SK-N-SH (cell line): ENCODE results near the gene OR52E5. TPM values are rescaled to one million over a fixed set of nuclear protein-coding genes. Genes with fewer than 3 reads are reported as not detected.

ENCODE experiments used
- CTCF ChIA-PET: fragments of 300-600, 350-600 bp; formaldehyde crosslinking; extraction: SDS; loops from one replicate; lab custom pipeline; 2021; lab: Yijun Ruan, JAX
- POLR2A ChIA-PET: fragments of 350-600 bp; sonication (Branson Sonifier 250); formaldehyde crosslinking; extraction: SDS; loops from one replicate; lab custom pipeline; 2020; ENCODE audit warnings: antibody characterized with exemption, inconsistent platforms; lab: Yijun Ruan, JAX
- DNase-seq: peaks from one replicate; pipeline ENCODE4 v3.0.0; 2012
- H2AFZ ChIP-seq: fragments of 200-600 bp; sonication (generic); 2 replicates; pipeline ENCODE4 v1.8.1; 2016; ENCODE audit warnings: antibody characterized with exemption, mild to moderate bottlenecking, low read depth
- H3F3A ChIP-seq: fragments of 200-600 bp; sonication (generic); replicated peaks from 2 replicates; pipeline ENCODE3; 2016; ENCODE audit warnings: antibody characterized with exemption, mild to moderate bottlenecking; ENCODE audit not compliant: insufficient read depth
- H3K27ac ChIP-seq, 2 experiments: fragments of 200-500 bp in 1 of 2; fragments of 200-600 bp in 1 of 2; sonication (Bioruptor generic) in 1 of 2; sonication (generic), shearing (Covaris generic) in 1 of 2; 2 replicates each; pipeline versions ENCODE4 v1.5.1 to v1.6.1; 2014 to 2016; ENCODE audit warnings: low read depth in 2 of 2, inconsistent platforms in 1 of 2, low read length in 1 of 2, mild to moderate bottlenecking in 1 of 2, mixed read lengths in 1 of 2
- H3K27me3 ChIP-seq: fragments of 200-600 bp; sonication (generic), shearing (Covaris generic); 2 replicates; pipeline ENCODE4 v1.6.1; 2016; ENCODE audit warnings: mixed run types; ENCODE audit not compliant: insufficient read depth
- H3K36me3 ChIP-seq, 2 experiments: fragments of 200-500 bp in 1 of 2; fragments of 200-600 bp in 1 of 2; sonication (Bioruptor generic) in 1 of 2; sonication (generic) in 1 of 2; replicated peaks in 1 of 2; 2 replicates each; pipeline versions ENCODE3 to v1.5.1; 2014 to 2016; ENCODE audit warnings: low read length in 1 of 2, mild to moderate bottlenecking in 1 of 2; ENCODE audit not compliant: insufficient read depth in 2 of 2, control insufficient read depth in 1 of 2
- H3K4me1 ChIP-seq, 2 experiments: fragments of 200-500 bp in 1 of 2; fragments of 200-600 bp in 1 of 2; sonication (Bioruptor generic) in 1 of 2; sonication (generic), shearing (Covaris generic) in 1 of 2; 2 replicates each; pipeline versions ENCODE4 v1.5.1 to v1.6.1; 2014 to 2016; ENCODE audit warnings: low read depth in 1 of 2, low read length in 1 of 2, mixed run types in 1 of 2; ENCODE audit not compliant: insufficient read depth in 2 of 2, control insufficient read depth in 1 of 2
- H3K4me2 ChIP-seq: fragments of 200-600 bp; sonication (generic), shearing (Covaris generic); 2 replicates; pipeline ENCODE4 v1.6.1; 2017; ENCODE audit warnings: mixed run types
- H3K4me3 ChIP-seq, 2 experiments: fragments of 200-500 bp in 1 of 2; fragments of 200-600 bp in 1 of 2; sonication (Bioruptor generic) in 1 of 2; sonication (generic), shearing (Covaris generic) in 1 of 2; 2 replicates each; pipeline versions ENCODE4 v1.5.1 to v1.8.1; 2014 to 2016; ENCODE audit warnings: low read depth in 2 of 2, inconsistent platforms in 1 of 2, low read length in 1 of 2, mild to moderate bottlenecking in 1 of 2, mixed read lengths in 1 of 2, moderate library complexity in 1 of 2
- H3K79me2 ChIP-seq: fragments of 200-600 bp; sonication (generic); 2 replicates; pipeline ENCODE4 v1.8.1; 2017; ENCODE audit warnings: mild to moderate bottlenecking; ENCODE audit not compliant: insufficient read depth
- H3K9ac ChIP-seq: fragments of 200-600 bp; sonication (generic); 2 replicates; pipeline ENCODE4 v1.6.1; 2017; ENCODE audit warnings: mixed run types
- H3K9me2 ChIP-seq: fragments of 200-600 bp; sonication (generic); 2 replicates; pipeline ENCODE4 v1.6.1; 2017; ENCODE audit warnings: mixed run types
- H3K9me3 ChIP-seq: fragments of 200-600 bp; sonication (generic); 2 replicates; pipeline ENCODE4 v1.6.1; 2017; ENCODE audit warnings: mixed run types, mild to moderate bottlenecking, moderate library complexity
- H4K20me1 ChIP-seq: fragments of 200-600 bp; sonication (generic); 2 replicates; pipeline ENCODE4 v1.6.1; 2017; ENCODE audit warnings: mild to moderate bottlenecking, mixed run types; ENCODE audit not compliant: insufficient read depth
- CTCF ChIP-seq: fragments of 200-600 bp; sonication (generic); IDR thresholded peaks from 2 replicates; pipeline ENCODE4 v1.6.1; 2017; ENCODE audit warnings: antibody characterized with exemption, mild to moderate bottlenecking, moderate library complexity
- ELF1 ChIP-seq: IDR thresholded peaks from 2 replicates; pipeline ENCODE4 v1.4.0; 2012
- EZH2phosphoT487 ChIP-seq: fragments of 200-600 bp; sonication (generic); IDR thresholded peaks from 2 replicates; pipeline ENCODE4 v1.6.1; 2017; ENCODE audit warnings: low read depth, mixed run types, mild to moderate bottlenecking, antibody characterized with exemption, moderate library complexity, borderline replicate concordance
- FOSL2 ChIP-seq: IDR thresholded peaks from 2 replicates; pipeline ENCODE4 v1.4.0; 2012; ENCODE audit warnings: low read depth, mild to moderate bottlenecking, moderate library complexity, borderline replicate concordance
- GABPA ChIP-seq: IDR thresholded peaks from 2 replicates; pipeline ENCODE4 v1.4.0; 2012; ENCODE audit warnings: low read depth, mild to moderate bottlenecking
- GATA2 ChIP-seq: sonication (generic); formaldehyde crosslinking; IDR thresholded peaks from 2 replicates; pipeline ENCODE4 v1.5.0; 2020; ENCODE audit warnings: mild to moderate bottlenecking, missing genetic modification reagents
- MAX ChIP-seq: IDR thresholded peaks from 2 replicates; pipeline ENCODE4 v1.4.0; 2012; ENCODE audit warnings: low read depth
- MEF2A ChIP-seq: IDR thresholded peaks from 2 replicates; pipeline ENCODE4 v1.4.0; 2012; ENCODE audit warnings: low read depth, borderline replicate concordance
- NRF1 ChIP-seq: IDR thresholded peaks from 2 replicates; pipeline ENCODE4 v1.6.1; 2012; ENCODE audit warnings: low read depth, mild to moderate bottlenecking, low read length
- REST ChIP-seq: IDR thresholded peaks from 2 replicates; pipeline ENCODE4 v1.6.1; 2012; ENCODE audit warnings: mild to moderate bottlenecking, low read depth, low read length, moderate library complexity
- SIN3A ChIP-seq: IDR thresholded peaks from 2 replicates; pipeline ENCODE4 v1.6.1; 2012; ENCODE audit warnings: low read depth, mild to moderate bottlenecking, low read length, moderate library complexity, borderline replicate concordance
- SMC3 ChIP-seq: IDR thresholded peaks from 2 replicates; pipeline ENCODE4 v1.6.1; 2012; ENCODE audit warnings: low read depth, low read length, improper control_type of control experiment
- TAF1 ChIP-seq: IDR thresholded peaks from 2 replicates; pipeline ENCODE4 v1.6.1; 2012; ENCODE audit warnings: low read depth, mild to moderate bottlenecking, low read length, moderate library complexity, borderline replicate concordance
- TCF12 ChIP-seq: IDR thresholded peaks from 2 replicates; pipeline ENCODE4 v1.4.0; 2012
- TEAD4 ChIP-seq: IDR thresholded peaks from 2 replicates; pipeline ENCODE4 v1.4.0; 2012; ENCODE audit warnings: mild to moderate bottlenecking, borderline replicate concordance; ENCODE audit not compliant: insufficient read depth
- ZBTB33 ChIP-seq: IDR thresholded peaks from 2 replicates; pipeline ENCODE4 v1.4.0; 2012; ENCODE audit warnings: low read depth, borderline replicate concordance
- WGBS: methylation state at CpG from one replicate; pipeline ENCODE4 v1.1.6; 2017; ENCODE audit warnings: low lambda C conversion rate; 5-methylcytosine and 5-hydroxymethylcytosine counted together
- polyA plus RNA-seq, 3 experiments: library from polyadenylated mRNA; depleted of rRNA; stranded (reverse); fragments of >200 nt; gene quantifications; 2 replicates each; pipeline ENCODE4 v1.2.3, GENCODE V29; 2012

Gene OR52E5
- polyA plus RNA-seq, 1 of the 3 experiments (the other 2 are of a cell fraction), result not detected

DNA sequence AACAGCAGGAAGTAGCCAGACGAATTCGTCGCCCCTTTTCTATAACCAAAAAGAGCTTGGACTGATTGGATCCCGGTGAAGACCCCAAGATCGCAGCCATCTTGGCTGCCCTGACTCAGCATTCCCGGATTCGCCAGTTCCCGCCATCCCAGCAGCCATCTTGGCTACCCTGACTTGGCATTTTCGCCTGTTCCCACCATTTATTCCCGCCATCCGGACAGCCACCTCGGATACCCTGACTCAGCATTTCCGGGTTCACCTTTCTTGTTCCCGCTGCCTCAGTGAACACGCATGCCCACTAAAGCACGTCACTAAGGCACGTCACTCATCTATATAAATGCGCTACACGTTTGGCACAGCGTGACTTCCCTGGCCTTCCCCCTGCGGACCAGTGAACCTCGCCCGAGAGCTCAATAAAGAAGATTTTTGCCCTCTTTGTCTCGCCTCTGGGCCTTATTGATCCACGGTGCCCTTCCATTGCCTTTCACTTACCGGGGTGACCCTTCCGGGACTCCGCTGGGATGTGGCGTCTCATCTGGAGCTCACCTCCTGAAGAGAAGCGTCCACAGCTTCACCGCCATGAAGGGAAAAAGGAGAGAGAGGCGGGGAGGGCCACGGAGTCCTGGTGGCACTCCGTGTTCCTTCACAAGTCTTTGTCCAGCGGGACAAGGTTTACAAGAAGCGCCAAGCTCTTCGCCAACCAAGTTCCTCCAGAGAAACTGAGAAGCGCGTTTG lies 45.0 kb downstream of the OR52E5 start:
- no peaks in the 10 kb centered on the region for H3K79me2 ChIP-seq
- no peak overlapping the region for H3K9ac ChIP-seq
- H3K9me2 ChIP-seq, result no peaks in the 10 kb centered on the region
- no peak for TF ChIP-seq SIN3A
- TF ChIP-seq CTCF, result no peak
- no peak for TF ChIP-seq ZBTB33
- no peak for TF ChIP-seq EZH2phosphoT487
- TF ChIP-seq TAF1, result no peak
- TF ChIP-seq MEF2A, result no peak
- TF ChIP-seq REST, result no peak
- TF ChIP-seq FOSL2, result no peak
- TF ChIP-seq SMC3, result no peak
- no peak for TF ChIP-seq MAX
- no peak for TF ChIP-seq GABPA
- TF ChIP-seq TEAD4, result no peak
- TF ChIP-seq NRF1, result no peak
- no peak for TF ChIP-seq GATA2 (CRISPR knock-in tag)
- TF ChIP-seq ELF1, result no peak
- TF ChIP-seq TCF12, result no peak
- H3K9me3 ChIP-seq, result no peaks in the 10 kb centered on the region
- H3K4me2 ChIP-seq, result no peak overlapping the region
- H3K4me1 ChIP-seq, result no peaks in the 10 kb centered on the region
- DNase-seq, result no peak
- peaks cover 12% of the 10 kb centered on the region; the same call in 1 of the 2 replicates for H3K27me3 ChIP-seq
- POLR2A ChIA-PET, result no interaction called here
- CTCF ChIA-PET, result interaction anchor here (1.2 kb wide), 1 partner anchor 47 kb away, joined by 3 read pairs; no protein-coding TSS in a partner anchor
- H3F3A ChIP-seq, result no peaks in the 10 kb centered on the region
- H2AFZ ChIP-seq, result no peak overlapping the region
- H3K4me3 ChIP-seq, result no peak overlapping the region
- no peaks in the 10 kb centered on the region for H3K36me3 ChIP-seq
- H3K27ac ChIP-seq, result no peak overlapping the region
- no peaks in the 10 kb centered on the region for H4K20me1 ChIP-seq
- WGBS, result 26% methylated on average over 36 of the region's 39 CpGs
